Fibroblast of lung (primary cell): Measurements from ENCODE around the gene AK9.

ENCODE experiments used
- CTCF ChIP-seq, 2 donors: IDR thresholded peaks in 1 of 2; conservative IDR thresholded peaks in 1 of 2; 1 replicate in 1 of 2; 2 replicates in 1 of 2; pipeline ENCODE4 v1.5.1; 2011 to 2012; ENCODE audit warnings: low read length in 2 of 2, control low read depth in 1 of 2, inconsistent platforms in 1 of 2, low read depth in 1 of 2, mild to moderate bottlenecking in 1 of 2
- EZH2 ChIP-seq: IDR thresholded peaks from 2 replicates; pipeline ENCODE4 v1.5.1; 2012; ENCODE audit warnings: low read length, control low read depth, mild to moderate bottlenecking; ENCODE audit errors: missing control alignments

- TF ChIP-seq CTCF (conservative IDR thresholded peaks at IDR 0.05 in 1 of 2, IDR thresholded peaks at IDR 0.05 in 1 of 2; ENCODE audit: low read depth in 1 of 2, low read length in 2 of 2), result no peak
- TF ChIP-seq EZH2, result no peak
Observed at GRCh38 chr6:109678240-109678639, 12.8 kb downstream of the AK9 start.
